Fibroblast of skin of right quadriceps (primary cell): ENCODE measurements around the gene NUDT3.
"Not testable (repeated sequence)": the region's sequence is repeated elsewhere in the genome, so short reads cannot be mapped to it uniquely, and the experiment has no call there.

Source experiments
- DNase-seq: peaks from one replicate; pipeline ENCODE4 v3.0.0-alpha.2; 2013

NUDT3 gene

GRCh38 chr6:34392497-34393190 is at the start of gene NUDT3:
Gene NUDT3, minus strand, starts transcription at chr6:34392669. Its CDS starts 307 bp downstream, at chr6:34392362.
- DNase-seq: peak; percentile 92

DNA sequence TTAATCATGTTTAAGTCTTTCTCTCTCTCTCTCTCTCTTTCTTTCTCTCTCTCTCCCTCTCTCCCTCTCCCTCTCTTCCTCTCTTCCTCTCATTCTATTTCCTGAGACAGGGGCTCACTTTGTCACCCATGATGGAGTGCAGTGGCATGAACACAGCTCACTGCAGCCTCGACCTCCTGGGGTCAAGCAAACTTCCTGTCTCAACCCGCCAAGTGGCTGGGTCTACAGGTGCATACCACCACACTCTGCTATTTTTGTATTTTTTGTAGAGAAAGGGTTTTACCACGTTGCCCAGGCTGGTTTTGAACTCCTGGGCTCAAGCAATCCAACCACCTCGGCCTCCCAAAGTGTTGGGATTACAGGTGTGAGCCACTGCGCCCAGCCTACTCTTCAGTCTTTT is 49.1 kb upstream of the NUDT3 start:
- DNase-seq: no peak

GRCh38 chr6:34439442-34439841 is 47.0 kb upstream of the NUDT3 start:
- DNase-seq: no peak

- DNase-seq: no peak
These were observed 46.2 kb upstream of the NUDT3 start for GRCh38 chr6:34438705-34439104.

- DNase-seq: no peak
These were observed 45.1 kb upstream of the NUDT3 start for GRCh38 chr6:34437644-34437970.

- no peak for DNase-seq
These were observed 44.6 kb upstream of the NUDT3 start for GRCh38 chr6:34436803-34437643.

DNA sequence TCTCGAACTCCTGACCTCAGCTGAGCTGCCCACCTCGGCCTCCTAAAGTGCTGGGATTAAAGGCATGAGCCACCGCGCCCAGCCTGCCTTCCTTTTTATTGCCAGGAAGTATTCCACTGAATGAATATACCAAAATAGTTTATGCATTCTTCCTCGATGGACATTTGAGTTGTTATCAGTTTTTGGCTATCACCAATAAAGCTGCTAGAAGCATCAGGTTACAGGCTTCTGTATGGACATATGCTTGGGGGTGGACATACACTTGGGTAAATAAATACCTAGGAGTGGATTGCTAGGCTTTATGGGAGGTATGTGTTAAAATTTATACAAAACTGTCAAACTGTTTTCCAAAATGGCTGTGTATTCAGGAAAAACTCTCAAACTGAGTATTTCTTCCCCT is 43.4 kb upstream of the NUDT3 start:
- DNase-seq: no peak

DNA sequence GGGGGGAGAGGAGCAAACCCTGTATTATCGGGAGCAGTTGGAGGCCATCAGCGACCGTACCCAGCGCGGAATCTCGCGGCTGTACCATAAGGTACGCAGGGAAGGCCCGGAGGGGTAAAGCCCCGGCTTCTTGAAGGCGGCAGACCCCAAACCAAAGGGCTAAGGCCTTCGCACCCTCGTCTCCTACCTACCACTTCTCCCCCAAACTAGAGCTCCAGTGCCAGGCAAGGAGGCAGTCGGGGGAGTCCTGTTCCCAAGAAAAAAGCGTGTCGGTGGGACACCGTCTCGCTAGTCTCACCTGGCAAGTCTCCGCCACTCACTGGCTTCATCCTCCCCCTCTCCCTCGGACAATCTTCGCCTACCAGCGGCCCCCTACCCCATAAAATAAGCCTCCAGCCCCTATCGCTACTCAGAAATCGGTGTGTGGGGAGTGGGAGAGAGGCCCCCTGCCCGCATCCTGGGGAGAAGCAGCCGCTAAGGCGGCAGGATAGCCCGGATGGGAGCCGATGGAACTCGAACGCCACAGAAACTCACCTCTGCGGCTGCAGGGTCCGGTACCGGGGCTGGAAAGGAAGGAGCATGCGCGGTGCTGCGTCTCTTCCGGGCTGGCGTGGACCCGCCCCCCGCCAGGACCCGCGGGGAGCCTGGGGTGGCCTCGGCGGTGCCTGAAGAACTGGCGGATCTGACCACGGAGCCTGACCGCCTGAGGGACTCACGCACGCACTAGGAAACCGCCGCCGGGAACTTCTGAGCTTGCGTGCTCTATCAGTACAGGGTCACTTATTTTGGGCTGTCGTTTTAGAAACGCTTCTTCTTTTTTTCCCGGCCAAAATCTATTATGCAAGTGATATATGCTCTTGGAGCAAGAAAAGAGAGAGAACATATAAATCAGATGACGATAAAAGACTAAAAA is 33.3 kb upstream of the NUDT3 start, which contains the start of gene RPS10:
Gene RPS10 (minus strand): TSS at position 572 of the 913 bp plus-strand sequence. CDS start 848 bp downstream, outside the sequence.
- peak; percentile 93 for DNase-seq

DNA sequence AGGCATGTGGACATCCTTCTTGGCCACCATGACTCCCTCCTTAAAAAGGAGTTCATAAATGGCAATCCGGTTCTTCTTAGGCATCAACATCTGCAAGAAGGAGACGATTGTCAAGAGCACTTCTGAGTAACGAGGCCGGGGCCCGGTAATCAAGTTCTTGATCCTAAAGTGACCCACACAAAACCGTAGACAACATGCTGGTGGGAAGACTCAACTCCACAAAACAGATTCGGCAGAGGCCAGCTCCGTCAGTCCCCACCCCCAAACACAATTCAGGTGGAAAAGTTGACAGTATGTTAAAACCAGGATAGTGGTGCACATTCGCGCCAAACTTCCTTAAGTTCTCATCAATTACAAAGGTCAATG is 32.6 kb upstream of the NUDT3 start:
- DNase-seq: no peak

GRCh38 chr6:34424200-34425131 is 32.0 kb upstream of the NUDT3 start:
- DNase-seq: no peak

DNA sequence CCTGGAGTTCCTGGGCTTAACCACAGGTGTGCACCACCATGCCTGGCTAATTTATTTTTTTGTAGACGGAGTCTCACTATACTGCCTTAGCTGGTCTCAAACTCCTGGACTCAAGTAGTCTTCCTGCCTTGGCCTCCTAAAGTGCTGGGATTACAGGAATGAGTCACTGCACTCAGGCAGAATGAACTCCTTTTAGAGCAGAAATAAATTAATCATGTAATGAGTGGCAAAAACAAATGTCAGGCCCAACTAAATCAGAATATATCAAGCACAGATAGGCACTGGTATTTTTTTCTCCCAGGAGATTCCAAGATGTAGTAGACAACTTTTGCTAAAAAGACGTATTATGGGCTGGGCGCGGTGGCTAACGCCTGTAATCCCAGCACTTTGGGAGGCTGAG is 30.8 kb upstream of the NUDT3 start:
- DNase-seq: peak; percentile 20

GRCh38 chr6:34418367-34418766 is 25.9 kb upstream of the NUDT3 start:
- no peak for DNase-seq

DNA sequence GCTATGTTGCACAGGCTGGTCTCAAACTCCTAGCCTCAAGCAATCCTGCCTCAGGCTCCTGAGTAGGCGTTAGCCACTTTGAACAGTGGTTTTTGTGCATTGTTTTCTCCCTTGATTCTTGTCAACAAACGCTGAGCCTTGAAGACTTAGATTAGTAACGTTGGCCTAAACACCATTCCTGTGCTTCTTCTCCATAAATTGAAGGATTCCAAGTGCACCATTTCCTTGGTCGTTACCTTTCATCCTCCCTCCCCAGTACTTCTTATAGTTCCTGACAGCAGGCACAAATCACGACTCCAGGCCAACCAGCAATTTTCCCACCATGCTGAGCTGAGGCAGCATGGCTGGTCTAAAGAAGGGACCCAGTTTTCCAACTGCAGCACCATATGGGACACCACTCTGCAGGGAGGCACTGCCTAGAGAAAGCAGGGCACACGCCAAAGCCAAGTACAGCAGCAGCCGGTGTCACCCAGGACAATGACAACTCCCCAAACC is 24.5 kb upstream of the NUDT3 start:
- DNase-seq: no peak

DNA sequence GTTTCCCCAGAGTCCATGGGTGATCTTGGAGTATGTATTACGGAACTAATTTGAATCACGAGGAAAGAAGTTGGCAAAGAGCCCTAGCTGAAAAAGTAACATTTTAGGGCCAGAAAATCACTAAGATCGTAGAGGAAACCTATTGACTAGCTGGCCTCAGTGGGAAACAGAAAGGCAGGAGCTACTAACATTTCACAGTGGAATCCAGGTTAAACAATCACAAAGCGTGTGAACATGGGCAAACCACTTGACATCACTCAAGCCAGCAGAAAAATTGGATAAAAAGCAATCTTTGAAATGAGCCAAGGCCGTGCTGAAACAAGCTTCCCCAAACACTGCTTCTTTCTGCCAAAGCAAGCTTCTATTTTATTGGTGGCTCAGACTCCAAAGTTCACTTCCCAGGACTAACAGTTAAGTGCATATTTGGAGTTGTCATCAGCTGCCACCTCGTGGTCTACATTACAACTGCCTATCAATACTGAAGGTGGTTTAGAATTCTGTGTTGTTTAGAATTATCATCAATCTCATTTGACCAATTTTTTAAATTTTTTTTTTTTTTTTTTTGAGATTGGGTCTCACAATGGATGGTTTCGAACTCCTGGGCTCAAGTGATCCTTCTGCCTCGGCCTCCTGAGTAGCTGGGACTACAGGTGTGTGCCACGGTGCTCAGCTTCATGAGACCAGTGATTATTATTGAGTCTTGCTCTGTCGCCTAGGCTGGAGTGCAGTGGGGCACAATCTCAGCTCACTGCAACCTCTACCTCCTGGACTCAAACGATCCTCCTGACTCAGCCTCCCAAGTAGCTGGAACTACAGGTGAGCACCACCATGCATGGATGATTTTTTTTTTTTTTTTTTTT is 22.8 kb upstream of the NUDT3 start:
- DNase-seq: peak; percentile 45

DNA sequence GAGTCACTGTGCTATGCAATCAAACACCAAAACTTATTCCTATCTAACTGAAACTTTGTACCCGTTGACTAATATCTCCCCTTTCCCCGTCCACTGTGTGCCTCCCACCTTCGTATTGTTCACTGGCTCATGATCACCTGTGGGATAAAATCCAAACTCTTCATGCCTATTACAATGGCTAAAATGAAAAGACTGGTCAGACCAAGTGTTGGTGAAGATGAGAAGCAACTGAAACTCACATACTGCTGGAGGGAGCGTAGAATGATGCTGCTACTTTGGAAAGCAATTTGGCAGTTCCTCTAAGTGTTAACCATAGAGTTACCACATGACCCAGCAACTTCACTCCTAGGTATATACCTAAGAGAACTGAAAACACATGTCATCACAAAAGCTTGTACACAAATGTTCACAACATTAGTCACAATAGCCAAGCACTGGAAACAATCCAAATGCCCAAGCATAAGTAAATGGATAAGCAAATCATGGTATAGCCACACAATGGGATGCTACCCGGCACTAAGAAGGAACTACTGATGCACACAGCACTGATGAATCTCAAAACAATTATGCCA is 20.3 kb upstream of the NUDT3 start:
- peak; percentile 39 for DNase-seq

- no peak for DNase-seq
These were observed 19.5 kb upstream of the NUDT3 start for GRCh38 chr6:34412016-34412415.

DNA sequence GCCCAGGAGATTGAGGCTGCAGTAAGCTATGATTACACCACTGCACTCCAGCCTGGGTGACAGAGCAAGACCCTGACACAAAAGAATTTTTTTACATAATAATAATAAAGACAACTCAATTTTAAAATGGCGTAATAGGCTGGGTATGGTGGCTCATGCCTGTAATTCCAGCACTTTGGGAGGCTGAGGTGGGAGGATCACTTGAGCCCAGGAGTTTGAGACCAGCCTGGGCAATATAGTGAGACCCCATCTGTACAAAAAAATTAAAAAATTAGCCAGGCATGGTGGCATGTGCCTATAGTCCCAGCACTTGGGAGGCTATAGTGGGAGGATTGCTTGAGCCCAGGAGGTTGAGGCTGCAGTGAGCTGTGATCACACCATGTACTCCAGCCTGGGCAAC is 15.4 kb upstream of the NUDT3 start:
- not testable (repeated sequence) for DNase-seq

GRCh38 chr6:34396518-34396917 is 4.0 kb upstream of the NUDT3 start:
- no peak for DNase-seq

DNA sequence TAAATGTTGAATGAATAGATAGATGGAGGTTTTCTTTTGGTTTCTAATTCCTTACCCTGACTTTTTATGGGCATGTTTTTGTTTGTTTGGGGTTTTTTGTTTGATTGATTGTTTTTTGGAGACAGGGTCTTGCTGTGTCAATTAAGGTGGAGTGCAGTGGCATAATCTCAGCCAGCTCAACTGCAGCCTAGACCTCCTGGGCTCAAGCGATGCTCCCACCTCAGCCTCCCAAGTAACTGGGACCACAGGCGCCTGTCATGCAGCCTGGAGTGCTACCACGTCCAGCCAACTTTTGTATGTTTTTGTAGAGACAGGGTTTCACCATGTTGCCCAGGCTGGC is 1.5 kb upstream of the NUDT3 start:
- no peak for DNase-seq

DNA sequence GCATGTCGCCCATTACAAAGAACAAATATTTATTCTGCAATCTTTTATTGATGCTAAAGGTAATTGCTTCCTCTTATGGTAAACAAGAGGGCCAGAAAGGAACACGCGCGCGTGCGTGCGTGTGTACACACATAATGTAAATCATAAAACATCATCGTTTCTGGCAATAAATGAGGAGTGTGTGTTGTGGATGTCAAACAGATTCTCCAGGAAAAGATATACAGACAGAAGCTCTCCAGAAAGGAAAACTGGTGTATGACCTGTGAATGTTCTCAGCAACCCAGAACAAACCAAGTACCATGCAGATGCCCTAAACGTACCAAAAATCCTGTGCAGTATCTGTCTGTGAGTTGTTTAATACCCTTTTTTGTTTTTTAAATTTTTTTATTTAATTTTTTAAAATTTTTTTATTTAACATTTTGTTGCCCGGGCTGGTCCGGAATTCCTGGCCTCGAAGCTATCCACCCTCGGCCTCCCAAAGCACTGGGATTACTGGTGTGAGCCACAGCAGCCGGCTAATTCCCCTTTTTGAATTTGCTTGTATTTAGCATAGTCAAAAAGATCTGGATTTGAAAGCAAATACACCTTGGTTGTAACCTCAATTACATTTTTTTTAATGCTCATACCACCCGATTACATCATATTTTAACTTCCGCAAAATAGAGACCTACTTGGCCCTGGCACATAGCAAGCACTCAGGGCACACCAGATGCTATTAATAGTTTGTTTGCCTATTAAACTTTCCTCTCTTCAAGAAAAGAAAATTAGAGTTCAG is 909 bp upstream of the NUDT3 start:
- no peak for DNase-seq
